ENCODE measurements around the gene PTGFR.

PTGFR gene

DNA sequence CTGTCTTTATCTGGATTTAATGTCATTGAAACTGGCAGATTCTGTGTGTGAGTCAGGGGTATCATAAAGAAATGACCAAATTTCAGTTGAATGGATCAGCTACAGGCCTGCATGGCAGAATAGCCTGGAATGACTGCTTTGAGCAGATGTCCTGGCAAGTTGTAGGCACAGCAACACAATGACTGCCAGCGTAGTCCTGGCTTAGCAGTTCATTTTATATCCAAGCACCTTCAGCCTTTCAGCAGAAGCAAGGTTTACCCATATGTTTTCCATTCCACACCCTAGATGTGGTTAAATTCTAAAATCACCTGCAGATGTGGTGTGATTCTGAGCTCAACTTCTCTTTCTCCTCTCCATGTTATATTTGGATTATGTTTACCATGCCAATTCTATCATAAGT is 22.3 kb upstream of the PTGFR start:
- no peaks in the 10 kb centered on the region for H3K27me3 ChIP-seq
- no peak overlapping the region for H3K4me3 ChIP-seq (ENCODE audit: low read depth in 1 of 2, low read length in 1 of 2)
- no peaks in the 10 kb centered on the region for H3K36me3 ChIP-seq
- TF ChIP-seq, protein P1, sequence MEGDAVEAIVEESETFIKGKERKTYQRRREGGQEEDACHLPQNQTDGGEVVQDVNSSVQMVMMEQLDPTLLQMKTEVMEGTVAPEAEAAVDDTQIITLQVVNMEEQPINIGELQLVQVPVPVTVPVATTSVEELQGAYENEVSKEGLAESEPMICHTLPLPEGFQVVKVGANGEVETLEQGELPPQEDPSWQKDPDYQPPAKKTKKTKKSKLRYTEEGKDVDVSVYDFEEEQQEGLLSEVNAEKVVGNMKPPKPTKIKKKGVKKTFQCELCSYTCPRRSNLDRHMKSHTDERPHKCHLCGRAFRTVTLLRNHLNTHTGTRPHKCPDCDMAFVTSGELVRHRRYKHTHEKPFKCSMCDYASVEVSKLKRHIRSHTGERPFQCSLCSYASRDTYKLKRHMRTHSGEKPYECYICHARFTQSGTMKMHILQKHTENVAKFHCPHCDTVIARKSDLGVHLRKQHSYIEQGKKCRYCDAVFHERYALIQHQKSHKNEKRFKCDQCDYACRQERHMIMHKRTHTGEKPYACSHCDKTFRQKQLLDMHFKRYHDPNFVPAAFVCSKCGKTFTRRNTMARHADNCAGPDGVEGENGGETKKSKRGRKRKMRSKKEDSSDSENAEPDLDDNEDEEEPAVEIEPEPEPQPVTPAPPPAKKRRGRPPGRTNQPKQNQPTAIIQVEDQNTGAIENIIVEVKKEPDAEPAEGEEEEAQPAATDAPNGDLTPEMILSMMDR (IDR thresholded peaks at IDR 0.05): no peak
- H3K4me1 ChIP-seq (ENCODE audit: control insufficient read depth in 1 of 2, insufficient read depth in 1 of 2, low read depth in 1 of 2, low read length in 1 of 2): no peaks in the 10 kb centered on the region
- no peaks in the 10 kb centered on the region for H3K9me3 ChIP-seq
- H3K27ac ChIP-seq: no peak overlapping the region

DNA sequence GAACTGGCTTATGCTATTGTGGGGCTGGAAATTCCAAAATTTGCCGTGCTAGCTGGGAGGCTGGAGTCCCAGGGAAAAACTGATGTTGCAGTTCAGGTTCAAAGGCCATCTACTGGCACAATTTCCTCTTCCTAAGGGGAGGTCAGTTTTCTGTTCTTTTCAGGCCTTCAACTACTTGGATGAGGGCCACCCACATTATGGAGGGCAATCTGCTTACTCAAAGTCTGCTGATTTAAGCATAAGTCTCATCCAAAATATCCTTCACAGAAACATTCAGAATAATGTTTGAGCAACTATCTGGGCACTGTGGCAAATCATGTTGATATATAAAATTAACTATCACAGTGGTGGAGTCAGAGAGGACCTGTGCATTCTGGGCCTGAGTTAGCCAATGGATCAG is 21.2 kb upstream of the PTGFR start:
- no peaks in the 10 kb centered on the region for H3K27me3 ChIP-seq
- no peaks in the 10 kb centered on the region for H3K4me1 ChIP-seq (ENCODE audit: control insufficient read depth in 1 of 2, insufficient read depth in 1 of 2, low read depth in 1 of 2, low read length in 1 of 2)
- TF ChIP-seq, protein P1 (IDR thresholded peaks at IDR 0.05): no peak
- H3K27ac ChIP-seq: no peak overlapping the region
- H3K4me3 ChIP-seq (ENCODE audit: low read depth in 1 of 2, low read length in 1 of 2): no peak overlapping the region
- H3K9me3 ChIP-seq: no peaks in the 10 kb centered on the region
- H3K36me3 ChIP-seq: no peaks in the 10 kb centered on the region

DNA sequence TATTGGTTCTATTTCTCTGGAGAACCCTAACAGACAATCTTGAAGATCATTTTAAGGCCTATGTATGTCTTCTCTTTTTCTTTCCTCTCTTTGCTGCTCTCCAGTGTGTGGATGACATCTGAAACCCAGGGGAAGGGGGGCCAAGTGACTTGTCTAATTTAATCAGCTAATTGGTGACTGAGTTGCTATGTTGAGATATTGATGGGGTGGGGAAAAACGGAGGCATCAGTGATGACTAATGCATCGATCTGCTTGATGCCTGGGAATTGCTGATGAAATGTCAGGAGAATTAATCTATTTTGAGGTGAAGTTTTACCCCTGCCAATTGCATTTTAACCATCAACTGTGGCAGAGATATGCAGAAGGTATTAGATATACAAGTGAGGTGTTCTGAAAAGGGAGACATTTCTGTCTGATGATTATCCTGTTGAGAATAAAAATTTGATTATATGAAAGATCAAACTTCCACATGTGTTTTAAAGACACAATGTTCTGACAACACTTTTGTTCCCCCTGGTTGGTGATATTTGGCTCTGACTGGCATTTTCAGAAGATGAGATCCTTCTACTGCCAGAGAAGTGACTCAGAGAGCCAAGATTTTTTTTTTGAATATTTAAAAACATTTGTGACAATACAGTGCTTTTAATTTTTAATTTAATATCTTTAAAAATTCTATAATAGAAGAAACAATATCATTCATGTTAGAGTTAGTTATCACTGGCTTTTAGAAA is 18.7 kb upstream of the PTGFR start:
- no peak overlapping the region for H3K4me3 ChIP-seq (ENCODE audit: low read depth in 1 of 2, low read length in 1 of 2)
- H3K4me1 ChIP-seq (ENCODE audit: control insufficient read depth in 1 of 2, insufficient read depth in 1 of 2, low read depth in 1 of 2, low read length in 1 of 2): peaks cover 3 to 9% of the 10 kb centered on the region in 2 experiments
- no peaks in the 10 kb centered on the region for H3K36me3 ChIP-seq
- TF ChIP-seq, protein P1 (IDR thresholded peaks at IDR 0.05): no peak
- no peak overlapping the region for H3K27ac ChIP-seq
- no peaks in the 10 kb centered on the region for H3K9me3 ChIP-seq
- H3K27me3 ChIP-seq: no peaks in the 10 kb centered on the region

DNA sequence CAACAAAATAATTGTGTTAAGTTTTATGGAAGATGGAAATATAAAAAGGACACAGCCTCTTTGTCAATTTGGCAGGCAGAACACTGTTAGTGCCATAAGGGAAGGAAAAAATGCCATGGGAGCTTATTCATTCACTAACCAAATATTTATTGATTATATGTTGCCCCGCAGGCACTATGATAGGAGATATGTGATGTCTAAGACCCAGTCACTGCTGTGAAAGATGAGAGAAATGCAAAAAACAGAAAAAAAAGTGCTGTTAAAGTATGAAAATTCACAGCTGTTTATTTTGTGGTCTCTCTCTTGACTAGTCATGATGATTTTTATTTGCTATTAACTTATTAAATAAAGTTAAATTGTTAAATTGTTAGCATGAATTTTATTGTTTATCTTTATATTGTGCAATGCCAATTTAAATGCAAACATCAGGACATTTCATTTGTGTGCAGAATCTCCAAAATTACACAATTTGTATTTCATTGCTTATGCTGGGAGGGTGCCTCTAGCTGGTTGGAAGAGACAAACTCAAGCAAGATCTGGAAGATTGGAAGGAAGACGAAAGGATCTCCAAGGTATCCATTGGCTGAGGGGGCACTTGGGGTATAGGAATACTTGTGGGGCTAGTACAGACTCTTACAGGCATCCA is 17.8 kb upstream of the PTGFR start:
- H3K4me1 ChIP-seq (ENCODE audit: control insufficient read depth in 1 of 2, insufficient read depth in 1 of 2, low read depth in 1 of 2, low read length in 1 of 2): peaks cover 3 to 9% of the 10 kb centered on the region in 2 experiments
- no peak overlapping the region for H3K27ac ChIP-seq
- no peaks in the 10 kb centered on the region for H3K9me3 ChIP-seq
- no peak overlapping the region for H3K4me3 ChIP-seq (ENCODE audit: low read depth in 1 of 2, low read length in 1 of 2)
- no peaks in the 10 kb centered on the region for H3K36me3 ChIP-seq
- H3K27me3 ChIP-seq: no peaks in the 10 kb centered on the region
- TF ChIP-seq, protein P1 (IDR thresholded peaks at IDR 0.05): no peak

DNA sequence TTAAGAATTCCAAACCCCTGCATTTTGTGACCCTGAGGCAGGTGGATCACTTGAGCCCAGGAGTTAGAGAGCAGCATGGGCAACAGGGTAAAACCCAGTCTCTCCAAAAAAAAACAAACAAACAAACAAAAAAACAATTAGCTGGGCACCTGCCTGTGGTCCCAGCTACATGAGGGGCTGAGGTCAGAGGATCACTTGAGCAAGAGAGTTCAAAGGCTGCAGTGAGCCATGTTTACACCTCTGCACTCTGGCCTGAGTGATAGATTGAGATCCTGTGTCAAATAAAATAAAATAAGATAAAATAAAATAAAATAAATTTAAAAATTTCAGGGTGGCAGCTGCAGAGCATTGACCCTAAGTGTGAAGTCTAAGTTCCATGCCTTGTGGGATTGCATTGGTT is 16.7 kb upstream of the PTGFR start:
- Histone ChIP-seq H3K27ac (no peak overlapping the region), H3K36me3 (no peaks in the 10 kb centered on the region), H3K4me1 (ENCODE audit: control insufficient read depth in 1 of 2, insufficient read depth in 1 of 2, low read depth in 1 of 2, low read length in 1 of 2) (peaks cover 3 to 9% of the 10 kb centered on the region in 2 experiments), H3K9me3 (no peaks in the 10 kb centered on the region), H3K27me3 (no peaks in the 10 kb centered on the region), H3K4me3 (ENCODE audit: low read depth in 1 of 2, low read length in 1 of 2) (no peak overlapping the region)
- TF ChIP-seq, protein P1 (IDR thresholded peaks at IDR 0.05): no peak

Measured in neutrophil (primary cell).